ENCODE measurements around the gene CPEB4.

CPEB4 gene

GRCh38 chr5:173887610-173888472, at the start of gene CPEB4:
Gene CPEB4 (plus strand): TSS chr5:173888349. CDS start chr5:173889734, 1,385 bp downstream.
- DNase-seq: peak; percentile 92

DNA sequence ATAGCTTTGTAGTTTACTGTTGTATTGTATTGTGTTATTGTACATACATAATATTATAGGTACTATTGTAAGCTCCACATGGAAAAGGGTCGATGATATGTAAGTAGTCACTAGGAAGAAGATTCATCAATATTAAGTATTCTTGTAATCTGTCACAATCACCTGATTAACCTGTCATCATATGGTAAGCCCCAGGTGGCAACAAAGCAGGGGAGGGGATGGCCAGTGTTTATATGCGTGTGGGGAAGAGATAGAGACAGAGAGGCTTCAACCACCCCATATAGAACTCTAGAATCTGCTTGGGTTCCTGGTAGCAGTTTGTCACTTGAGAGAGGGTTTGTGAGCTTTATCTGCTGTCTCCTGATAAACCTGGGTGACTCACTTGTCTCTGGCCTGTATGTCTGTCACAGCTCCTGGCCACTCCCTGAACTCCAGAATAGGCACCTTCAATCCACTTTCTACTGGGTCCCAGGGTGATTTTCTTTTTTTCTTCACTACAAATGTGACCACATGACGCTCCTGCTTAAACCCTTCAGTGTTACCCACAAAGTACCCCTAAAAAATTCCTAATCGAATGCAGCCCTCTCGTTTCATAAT, 48.9 kb upstream of the CPEB4 start:
- DNase-seq: no peak

DNA sequence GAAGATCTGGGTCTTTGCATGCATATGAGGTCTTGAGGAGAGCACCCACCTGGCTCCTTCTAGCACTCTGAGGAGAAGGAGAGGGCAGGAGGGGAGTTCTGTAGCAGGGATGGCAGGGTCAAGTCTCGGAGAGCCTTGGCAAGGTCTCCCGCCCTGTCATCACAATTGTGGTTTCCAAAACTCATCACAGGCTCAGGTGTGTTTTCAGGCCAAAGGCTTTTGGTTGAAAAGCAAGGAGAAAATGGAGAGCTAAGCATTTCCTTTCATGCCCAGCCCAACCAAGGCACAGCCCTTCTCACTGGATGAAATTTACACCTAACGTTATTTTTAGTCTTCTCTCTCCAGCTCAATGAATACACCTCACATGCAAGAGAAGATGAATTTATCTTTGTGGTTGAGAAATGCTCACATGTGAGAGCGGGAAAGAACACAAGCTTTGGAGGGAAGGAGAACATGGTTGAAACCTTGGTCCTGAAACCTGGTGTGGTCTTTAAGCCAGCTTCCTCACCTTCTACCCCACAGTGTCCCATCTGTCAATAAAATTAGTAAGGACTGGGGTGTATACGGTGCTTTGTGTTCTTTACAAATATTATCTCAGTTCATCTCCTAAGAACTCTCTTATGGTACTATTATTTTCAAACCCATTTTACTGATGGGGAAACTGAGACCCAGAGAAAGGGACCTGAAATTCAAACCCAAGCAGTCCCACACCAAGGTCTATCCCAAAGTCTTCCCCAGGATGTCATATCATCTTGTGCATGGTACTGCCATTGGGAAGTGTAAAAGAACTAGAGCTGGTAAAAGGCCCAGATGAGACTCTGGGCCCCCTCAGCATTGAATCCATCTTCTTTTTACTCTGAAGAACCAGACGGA, 47.8 kb upstream of the CPEB4 start:
- no peak for DNase-seq

DNA sequence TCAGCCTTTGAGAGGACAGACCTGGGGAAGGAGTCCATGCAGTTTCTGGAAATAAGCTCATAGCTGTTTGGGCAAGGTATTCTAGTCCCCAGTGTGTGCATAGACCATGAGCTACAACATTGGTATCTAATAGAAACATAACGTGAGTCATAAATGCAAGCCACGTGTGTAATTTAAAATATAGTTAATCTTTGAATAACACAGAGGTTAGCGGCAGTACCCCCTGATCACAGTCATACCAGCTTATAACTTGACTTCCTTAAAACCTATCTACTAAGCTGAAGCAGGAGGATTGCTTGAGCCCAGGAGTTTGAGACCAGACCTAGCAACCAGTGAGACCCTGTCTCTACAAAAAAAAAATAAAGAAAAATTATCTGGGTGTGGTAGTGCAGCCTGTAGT, 46.4 kb upstream of the CPEB4 start:
- DNase-seq: no peak

GRCh38 chr5:173843794-173844193, 44.4 kb upstream of the CPEB4 start:
- DNase-seq: no peak

DNA sequence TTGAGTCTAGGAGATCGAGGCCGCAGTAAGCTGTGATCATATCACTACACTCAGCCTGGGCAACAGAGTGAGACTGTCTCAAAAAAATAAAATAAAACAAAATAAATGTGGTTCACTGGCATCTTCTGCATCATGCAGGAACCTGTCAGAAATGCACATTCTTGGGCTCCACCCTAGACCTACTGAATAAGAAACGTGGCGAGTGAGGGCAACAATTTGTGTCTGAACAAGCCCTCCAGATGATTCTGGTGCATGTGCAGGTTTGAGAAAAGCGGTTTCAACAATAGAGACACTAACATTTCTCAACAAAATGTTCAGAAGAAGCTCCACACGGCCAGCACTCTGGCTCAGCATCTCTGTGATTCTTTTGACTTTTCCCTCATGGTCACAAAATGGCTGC, 42.8 kb upstream of the CPEB4 start:
- DNase-seq: no peak

- DNase-seq: no peak
Measured at GRCh38 chr5:173846929-173847501, 41.1 kb upstream of the CPEB4 start.

DNA sequence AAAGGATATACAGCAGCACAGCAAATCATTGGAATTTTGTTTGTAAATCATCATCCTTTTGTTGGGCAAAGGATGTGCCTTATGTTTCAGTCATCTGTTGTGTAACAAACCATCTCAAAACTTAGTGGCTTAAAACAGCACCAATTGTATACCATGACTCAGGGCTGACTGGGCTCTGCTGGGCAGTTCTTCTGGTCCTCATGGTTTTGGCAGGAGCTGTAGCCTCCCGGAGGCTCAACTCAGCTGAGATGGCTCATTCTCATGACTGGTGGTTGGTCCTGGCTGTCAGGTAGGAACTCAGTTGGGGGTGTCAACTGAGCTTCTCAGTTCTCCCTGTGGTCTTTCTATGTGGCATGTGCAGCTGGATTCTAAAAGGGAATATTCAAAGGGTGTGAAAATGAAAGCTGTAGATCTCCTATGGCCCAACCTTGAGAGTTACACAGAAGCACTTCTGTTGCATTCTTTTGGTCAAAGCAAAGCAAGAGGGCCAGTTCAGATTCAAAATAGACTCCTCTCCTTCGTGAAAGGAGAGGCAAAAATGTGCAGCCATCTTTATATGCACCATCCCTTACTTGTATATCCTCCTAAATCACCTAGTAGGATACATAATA, 39.1 kb upstream of the CPEB4 start:
- no peak for DNase-seq

- no peak for DNase-seq
Measured at GRCh38 chr5:173849908-173850307, 38.2 kb upstream of the CPEB4 start.

- DNase-seq: no peak
Measured at GRCh38 chr5:173850659-173851058, 37.5 kb upstream of the CPEB4 start.

GRCh38 chr5:173851595-173852243, 36.4 kb upstream of the CPEB4 start:
- DNase-seq: no peak

DNA sequence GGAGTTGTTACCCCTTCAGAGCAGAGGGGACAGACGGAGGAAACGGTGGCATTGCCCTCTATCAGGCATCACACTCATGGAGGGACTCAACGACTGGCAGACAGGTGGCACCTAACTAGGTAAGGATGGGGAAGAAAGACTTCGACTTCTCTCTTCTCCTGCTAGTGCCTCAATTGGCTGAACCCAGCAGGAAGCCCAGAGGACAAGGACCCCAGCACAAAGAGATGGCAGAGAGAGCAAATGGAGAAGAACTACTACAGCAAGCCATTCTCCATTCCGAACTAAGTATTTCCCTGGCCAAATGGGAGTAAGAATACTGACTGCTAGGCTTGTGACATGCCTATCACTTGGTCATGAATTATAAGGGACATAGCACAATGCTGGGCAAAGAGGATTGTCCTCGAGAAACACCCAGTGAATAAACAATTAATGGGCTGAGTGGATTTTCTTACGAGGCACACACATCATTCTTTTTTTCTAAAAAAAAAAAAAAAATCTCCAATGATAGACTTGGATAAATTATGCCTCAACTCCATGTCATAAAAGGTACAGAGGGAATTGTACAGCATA, 35.3 kb upstream of the CPEB4 start:
- DNase-seq: no peak

DNA sequence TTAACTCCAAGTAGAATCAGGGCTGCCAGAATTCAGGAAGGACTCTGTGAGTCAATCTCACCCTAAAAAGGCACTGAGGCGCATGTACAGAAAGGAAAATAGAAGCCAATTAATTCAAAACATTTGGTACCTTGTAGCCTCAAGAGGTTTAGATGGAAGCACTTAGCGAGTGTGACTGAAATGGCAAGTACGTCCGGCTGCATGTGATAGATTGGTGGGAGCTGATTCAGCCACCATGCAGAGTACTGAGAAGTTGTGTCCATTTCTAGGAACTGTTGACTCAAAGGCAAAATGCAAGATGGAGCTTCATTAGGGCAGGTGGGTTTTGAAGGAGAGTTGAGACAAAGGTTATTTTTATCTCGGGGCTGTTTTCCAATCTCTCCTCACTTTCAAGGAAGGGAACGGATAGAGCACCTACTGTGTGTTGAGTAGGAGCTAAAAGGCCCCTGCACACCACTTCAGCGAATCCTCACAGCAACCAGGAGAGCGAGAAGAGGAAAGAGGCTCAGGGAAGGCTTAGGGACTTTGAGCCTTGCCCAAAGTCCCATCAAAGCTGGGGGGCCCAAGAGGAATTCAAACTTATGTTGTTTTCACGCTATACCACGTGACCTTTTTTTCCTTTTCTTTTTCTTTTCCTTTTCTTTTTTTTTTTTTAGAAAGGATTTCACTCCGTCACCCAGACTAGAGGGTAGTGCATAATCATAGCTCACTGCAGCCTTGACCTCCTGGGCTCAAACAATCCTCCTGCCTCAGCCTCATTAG, 34.6 kb upstream of the CPEB4 start:
- peak; percentile 13 for DNase-seq

DNA sequence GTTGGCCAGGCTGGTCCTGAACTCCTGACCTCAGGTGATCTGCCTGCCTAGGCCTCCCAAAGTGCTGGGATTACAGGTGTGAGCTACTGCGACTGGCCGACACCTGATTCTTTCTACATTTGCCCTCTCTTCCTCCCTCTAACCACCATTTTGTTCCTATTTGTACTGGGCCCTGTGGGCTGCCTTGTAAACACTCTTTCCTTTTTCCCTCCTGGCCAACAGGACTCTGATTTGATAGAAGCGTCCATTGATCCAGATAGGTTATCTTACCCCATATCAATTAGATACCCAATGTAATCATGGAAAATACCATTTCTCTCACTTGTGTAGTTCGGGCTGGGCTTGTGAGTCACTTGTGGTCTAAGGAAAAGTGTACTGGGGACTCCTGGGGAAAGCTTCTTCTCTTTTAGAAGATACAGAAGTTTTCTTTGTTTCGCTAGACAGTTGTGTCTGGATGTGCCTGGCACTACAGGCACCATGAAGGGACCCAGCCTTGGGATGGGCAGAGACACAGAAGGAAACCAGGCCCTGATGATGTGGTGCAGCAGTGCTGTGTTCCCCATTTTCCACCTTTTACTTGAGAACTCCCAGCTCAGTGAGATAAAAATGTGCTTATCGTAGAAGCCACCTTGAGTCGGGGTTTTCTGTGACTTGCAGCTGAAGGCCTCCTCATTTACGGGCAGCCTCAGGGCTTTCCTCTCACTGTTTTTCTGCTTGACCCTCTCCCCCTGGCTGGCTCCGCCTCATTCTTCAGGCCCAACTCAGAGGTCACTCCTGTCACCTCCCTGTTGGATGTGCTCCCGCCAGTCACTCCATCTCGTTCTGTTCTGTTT, 32.8 kb upstream of the CPEB4 start:
- no peak for DNase-seq

- no peak for DNase-seq
Measured at GRCh38 chr5:173855995-173856656, 32.0 kb upstream of the CPEB4 start.

GRCh38 chr5:173857234-173857633, 30.9 kb upstream of the CPEB4 start:
- DNase-seq: no peak

DNA sequence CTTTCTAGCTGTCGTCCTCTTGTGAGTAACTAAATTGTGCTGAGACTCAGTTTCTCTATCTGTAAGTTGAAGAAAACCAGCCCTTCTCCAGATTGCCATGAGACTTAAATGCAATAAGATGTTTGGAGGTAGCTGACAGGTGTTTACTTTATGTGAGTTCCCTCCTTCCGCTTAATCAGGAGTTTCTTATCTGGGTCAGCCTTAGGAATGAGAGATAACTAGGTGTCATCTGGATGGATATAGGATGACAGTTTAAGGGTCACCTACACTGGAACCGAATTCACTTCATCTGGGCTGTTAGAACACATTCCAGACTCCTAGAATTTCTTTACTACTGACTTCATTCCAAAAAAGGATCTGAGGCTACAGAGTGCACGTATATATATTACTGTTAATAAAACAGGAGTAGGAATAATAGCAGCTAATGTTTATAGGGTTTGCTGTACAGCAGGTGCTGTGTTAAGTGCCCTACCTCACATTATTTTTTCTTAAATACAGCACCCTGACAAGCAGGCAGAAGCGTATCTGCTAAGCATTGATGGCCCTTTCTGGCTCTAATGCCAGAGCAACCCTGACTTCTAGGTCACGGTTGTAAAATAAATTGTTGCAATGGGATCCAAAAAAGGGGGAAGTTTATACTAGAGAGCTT, 30.0 kb upstream of the CPEB4 start:
- DNase-seq: no peak

DNA sequence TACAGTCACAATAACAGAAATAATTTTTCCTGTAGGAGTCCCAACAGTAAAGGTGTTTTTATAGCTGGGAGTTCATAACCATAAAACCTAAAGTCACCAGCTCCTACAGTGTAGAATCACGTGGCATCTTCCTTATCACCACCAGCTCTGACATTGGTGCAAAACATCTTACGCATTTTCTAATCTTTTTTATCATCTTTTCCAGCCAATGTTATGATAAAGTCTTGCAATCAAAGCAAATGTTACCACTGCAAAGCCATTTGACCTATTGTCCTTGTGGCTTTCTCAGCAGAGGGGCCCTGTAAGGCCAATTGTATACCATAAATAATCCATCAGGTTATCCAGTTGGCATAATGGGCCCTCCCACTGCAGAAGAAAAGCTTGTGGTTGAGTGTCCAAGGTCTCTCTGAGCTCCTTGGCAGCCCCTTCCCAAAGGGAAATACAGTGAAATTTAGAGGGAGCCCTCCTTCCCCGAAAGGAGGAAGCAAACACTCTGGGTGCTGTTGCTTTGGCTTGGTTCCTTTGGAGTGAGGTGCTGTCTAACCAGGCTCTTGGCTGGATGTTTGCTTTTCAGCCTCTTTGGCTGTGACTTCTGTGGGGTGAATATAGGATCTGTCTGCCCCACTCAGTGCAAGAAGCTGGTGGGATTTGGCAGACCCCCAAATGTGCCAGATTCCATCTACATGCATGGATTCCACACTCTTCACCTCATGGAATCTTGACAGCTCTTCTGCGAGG, 29.3 kb upstream of the CPEB4 start:
- DNase-seq: no peak
